Colonic mucosa (tissue), 4 donors: Measurements from ENCODE around the gene C12orf60. TPM values are rescaled to one million over a fixed set of nuclear protein-coding genes. Genes with fewer than 3 reads are reported as not detected.

Experiments used
- DNase-seq: peaks from one replicate; pipeline ENCODE4 v3.0.0-alpha.2; 2020
- H3K27ac ChIP-seq: fragments of 200-600 bp; one replicate; pipeline ENCODE4 v1.8.0; 2021
- H3K27me3 ChIP-seq: fragments of 200-600 bp; one replicate; pipeline ENCODE4 v1.8.0; 2021
- H3K36me3 ChIP-seq: fragments of 200-600 bp; one replicate; pipeline ENCODE4 v1.8.0; 2021
- H3K4me1 ChIP-seq: fragments of 200-600 bp; one replicate; pipeline ENCODE4 v1.8.0; 2021; ENCODE audit warnings: mild to moderate bottlenecking
- H3K4me3 ChIP-seq: fragments of 200-600 bp; one replicate; pipeline ENCODE4 v1.8.0; 2021
- H3K9ac ChIP-seq, 2 donors: one replicate each; pipeline ENCODE4 v1.7.0; 2013; ENCODE audit warnings: control low read depth in 2 of 2, low read depth in 2 of 2, low read length in 2 of 2
- H3K9me3 ChIP-seq: fragments of 200-600 bp; one replicate; pipeline ENCODE4 v1.8.0; 2021
- CTCF ChIP-seq: fragments of 200-600 bp; IDR thresholded peaks from one replicate; pipeline ENCODE4 v1.8.0; 2022; ENCODE audit warnings: antibody characterized with exemption, mild to moderate bottlenecking
- intact Hi-C: fragments of 100-400 bp; cut with DNase I; formaldehyde crosslinking; loops from one replicate; pipeline ENCODE4 v1.14.1; 2022
- total RNA-seq, 2 donors: library from RNA; stranded (reverse); fragmentation: NEBNext Ultra II Directional in 1 of 2; extraction: Animal tissue kit (Norgen Biotek cat#: 25700) in 1 of 2; gene quantifications; one replicate each; pipeline ENCODE4 v1.2.1, GENCODE V29; 2021
- donor health status: healthy.
- donor health status: DM: no; HTN: no; CAD: no.
- donor health status: DM: no; HTN: no; CAD: no.

C12orf60 gene
- total RNA-seq, 2 donors from 2014 or later = 0.42 to 0.89 TPM

GRCh38 chr12:14873440-14874185 lies 70.1 kb downstream of the C12orf60 start:
- intact Hi-C loops = no loop called here
- H3K9me3 ChIP-seq = no peaks in the 10 kb centered on the region
- no peak for DNase-seq
- no peak overlapping the region for H3K9ac ChIP-seq
- no peak for TF ChIP-seq CTCF
- no peak overlapping the region for H3K4me3 ChIP-seq
- no peaks in the 10 kb centered on the region for H3K36me3 ChIP-seq
- H3K27me3 ChIP-seq = no peaks in the 10 kb centered on the region
- H3K27ac ChIP-seq = no peak overlapping the region
- H3K4me1 ChIP-seq = no peaks in the 10 kb centered on the region

Other genes starting within 250 kb of the C12orf60 start
- 10 to 100 TPM; 85.0 to 91.7 TPM for gene PLBD1, start 235.8 kb upstream of the C12orf60 start, total RNA-seq
- 10 to 100 TPM; 52.2 to 74.6 TPM for gene GUCY2C, start 107.1 kb upstream of the C12orf60 start, total RNA-seq
- gene WBP11, start 192 bp upstream of the C12orf60 start, total RNA-seq = 10 to 100 TPM; 55.3 to 60.0 TPM
- gene SMCO3, start 10.5 kb downstream of the C12orf60 start, total RNA-seq = not detected
- gene ART4, start 39.9 kb downstream of the C12orf60 start, total RNA-seq = under 1 TPM in 1 of 2 donors, not detected in 1; 0.49 TPM
- 100 to 1,000 TPM in 1 of 2 donors, 10 to 100 TPM in 1; 37.6 to 180 TPM for gene MGP, start 82.2 kb downstream of the C12orf60 start, total RNA-seq
- gene ERP27, start 134.9 kb downstream of the C12orf60 start, total RNA-seq = 1 to 10 TPM in 1 of 2 donors, under 1 TPM in 1; 0.52 to 2.1 TPM
- gene ARHGDIB, start 157.9 kb downstream of the C12orf60 start, total RNA-seq = 10 to 100 TPM; 21.5 to 40.8 TPM
- not detected for gene PDE6H, start 169.4 kb downstream of the C12orf60 start, total RNA-seq